ENCODE data around the gene RETN.

RETN gene

DNA sequence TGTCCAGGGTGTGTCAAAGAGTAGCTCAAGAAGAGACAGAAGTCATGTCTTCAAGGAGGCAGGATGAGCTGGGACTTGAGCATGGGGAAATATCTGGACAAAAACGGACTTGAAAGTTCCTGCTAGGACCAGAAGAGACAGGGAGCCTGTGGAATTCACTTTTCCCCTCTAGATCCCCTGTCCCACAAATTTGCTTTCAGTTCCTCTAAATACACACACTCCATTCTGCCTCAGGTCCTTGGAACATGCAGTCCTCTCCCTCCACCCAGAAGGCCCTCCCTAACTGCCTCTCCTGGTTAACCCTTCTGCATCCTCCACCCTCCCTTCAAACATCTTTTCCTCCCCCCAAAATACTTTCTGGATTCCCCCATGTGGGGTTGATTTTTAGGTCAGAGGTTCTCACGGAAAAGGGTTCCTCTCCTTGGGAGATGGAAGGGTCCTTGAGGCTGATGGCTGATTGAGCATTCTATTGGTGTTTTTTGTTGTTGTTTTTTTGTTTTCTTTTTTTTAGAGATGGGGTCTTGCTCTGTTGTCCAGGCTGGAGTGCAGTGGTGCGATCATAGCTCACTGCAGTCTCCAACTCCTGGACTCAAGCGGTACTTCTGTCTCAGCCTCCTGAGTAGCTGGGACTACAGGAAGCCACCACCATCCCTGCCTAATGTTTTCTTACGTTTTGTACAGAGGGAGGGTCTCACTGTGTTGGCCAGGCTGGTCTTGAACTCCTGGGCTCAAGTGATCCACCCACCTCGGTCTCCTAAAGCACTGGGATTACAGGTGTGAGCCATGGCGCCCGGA is 6.9 kb upstream of the RETN start:
- no peak for DNase-seq

GRCh38 chr19:7662657-7663056 is 6.2 kb upstream of the RETN start:
- DNase-seq, result no peak

- DNase-seq, result no peak
Measured at GRCh38 chr19:7663706-7664105, 5.1 kb upstream of the RETN start.

DNA sequence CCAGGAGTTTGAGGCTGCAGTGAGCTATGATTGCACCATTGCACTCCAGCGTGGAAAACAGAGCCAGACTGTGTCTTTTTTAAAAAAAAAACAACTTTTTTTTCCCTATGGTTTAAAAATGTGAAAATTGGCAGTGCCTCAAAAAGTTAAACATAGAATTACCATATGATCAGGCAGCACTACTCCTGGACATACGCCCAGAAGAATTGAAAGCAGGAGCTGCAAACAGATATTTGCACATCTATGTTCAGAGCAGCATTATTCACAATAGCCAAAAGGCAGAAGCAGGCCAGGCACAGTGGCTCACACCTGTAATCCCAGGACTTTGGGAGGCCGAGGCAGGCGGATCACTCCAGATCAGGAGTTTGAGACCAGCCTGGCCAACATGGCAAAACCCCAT is 3.8 kb upstream of the RETN start:
- DNase-seq, result no peak

DNA sequence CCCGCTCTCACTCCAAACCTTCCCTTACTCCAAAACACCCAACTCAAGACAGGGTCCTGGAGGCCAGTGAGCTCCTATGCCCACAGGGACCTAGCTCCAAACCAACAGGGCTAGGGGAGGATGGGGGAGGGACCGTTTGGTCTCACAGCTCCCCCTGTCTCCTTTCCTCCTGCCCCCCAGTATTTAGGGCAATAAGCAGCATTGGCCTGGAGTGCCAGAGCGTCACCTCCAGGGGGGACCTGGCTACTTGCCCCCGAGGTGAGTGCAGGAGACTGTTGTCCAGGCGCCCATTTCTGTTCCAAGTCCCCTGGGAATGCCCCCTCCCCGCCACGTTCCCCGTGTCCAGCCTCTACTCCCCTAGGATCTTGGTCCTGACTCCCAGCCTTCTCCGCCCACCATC is 792 bp downstream of the RETN start:
- DNase-seq, result no peak

DNA sequence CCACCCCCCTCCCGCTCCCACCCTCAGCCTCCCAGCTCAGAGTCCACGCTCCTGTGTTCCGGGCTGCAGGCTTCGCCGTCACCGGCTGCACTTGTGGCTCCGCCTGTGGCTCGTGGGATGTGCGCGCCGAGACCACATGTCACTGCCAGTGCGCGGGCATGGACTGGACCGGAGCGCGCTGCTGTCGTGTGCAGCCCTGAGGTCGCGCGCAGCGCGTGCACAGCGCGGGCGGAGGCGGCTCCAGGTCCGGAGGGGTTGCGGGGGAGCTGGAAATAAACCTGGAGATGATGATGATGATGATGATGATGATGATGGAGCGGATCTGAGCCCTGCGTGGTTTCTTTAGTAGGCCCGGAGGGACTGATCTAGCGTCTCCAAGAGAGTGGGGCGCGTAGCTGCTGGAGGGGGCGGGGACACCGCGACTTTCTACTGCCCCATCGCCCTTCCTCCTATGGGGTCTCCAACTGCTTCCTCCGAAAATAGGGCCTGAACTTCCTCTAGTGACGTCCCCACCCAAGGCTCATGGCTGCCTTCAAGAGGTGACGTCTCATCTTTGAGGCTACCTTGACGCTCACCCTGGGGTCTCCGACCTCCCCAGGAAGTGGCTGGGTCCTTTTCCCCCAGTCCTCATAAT is 1.4 kb downstream of the RETN start:
- DNase-seq, result no peak

- DNase-seq, result no peak
Measured at GRCh38 chr19:7670790-7671189, 1.9 kb downstream of the RETN start.

GRCh38 chr19:7672522-7672921 is 3.7 kb downstream of the RETN start:
- DNase-seq, result no peak

DNA sequence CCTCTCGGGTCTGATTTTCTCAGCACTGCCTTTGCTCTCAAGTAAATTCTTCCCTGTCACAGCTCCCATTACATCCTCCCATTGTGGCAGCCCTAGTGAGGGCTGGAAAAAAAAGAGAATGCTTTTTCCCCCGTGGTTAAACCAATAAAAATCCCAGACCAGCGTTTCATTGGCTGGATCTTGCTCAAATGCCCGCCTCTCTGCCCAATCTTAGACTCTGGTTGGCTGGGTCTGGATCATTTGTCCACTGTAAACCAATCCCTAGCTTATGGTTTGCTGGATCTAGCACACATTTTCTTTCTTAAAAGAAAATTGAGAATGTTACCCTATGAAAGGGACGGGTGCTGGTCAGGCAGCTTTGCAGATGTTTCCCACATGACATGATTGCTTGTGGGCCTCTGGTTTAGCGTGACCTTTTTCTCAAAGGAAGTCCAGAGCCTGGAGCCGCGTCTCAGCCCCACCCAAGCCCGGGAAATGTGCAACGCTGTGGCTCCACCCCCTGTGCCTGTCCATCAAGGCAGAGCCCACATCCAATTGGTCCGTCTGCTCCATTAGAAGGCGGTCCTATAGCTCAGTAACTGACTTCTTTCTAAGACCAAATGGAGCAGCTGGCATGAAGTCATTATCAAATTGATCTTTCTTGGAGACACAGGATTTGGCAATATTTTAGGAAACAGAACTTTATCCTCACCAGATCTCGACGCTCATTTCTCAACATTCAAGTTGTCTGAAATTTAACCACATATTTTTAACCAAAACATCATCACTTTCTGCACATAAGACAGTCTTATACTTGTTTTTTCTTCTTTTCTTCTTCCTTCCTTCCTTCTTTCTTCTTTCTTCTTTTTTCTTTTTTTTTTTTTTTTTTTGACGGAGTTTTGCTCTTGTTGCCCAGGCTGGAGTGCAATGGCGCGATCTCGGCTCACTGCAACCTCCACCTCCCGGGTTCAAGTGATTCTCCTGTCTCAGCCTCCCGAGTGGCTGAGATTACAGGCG is 5.5 kb downstream of the RETN start:
- DNase-seq, result peak in 1 of 2 donors; percentile 25

DNA sequence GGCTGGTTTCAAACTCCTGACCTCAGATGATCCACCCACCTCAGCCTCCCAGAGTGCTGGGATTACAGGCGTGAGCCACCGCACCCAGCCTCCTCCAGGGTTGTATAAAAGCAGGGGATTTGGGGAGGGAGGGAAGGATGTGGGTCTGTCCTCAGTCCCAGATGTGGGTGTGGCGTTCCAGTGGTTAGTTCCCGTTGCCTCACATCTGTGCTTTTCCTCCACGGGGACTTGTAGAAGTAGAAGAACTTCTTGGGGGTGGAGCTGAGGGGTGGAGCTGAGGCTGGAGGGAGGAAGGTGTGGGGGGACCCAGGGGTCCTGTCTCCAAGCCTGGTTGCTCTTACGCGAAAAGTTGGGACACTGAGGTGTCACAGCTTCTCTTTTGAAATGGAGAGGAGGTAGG is 7.5 kb downstream of the RETN start:
- DNase-seq, result no peak

GRCh38 chr19:7676854-7677253 is 8.0 kb downstream of the RETN start, which contains the start of gene MCEMP1:
MCEMP1 (plus strand) TSS chr19:7677090; CDS start chr19:7677121, 31 bp downstream.
- DNase-seq, result no peak

- DNase-seq, result no peak
Measured at GRCh38 chr19:7677669-7678311, 8.9 kb downstream of the RETN start.

DNA sequence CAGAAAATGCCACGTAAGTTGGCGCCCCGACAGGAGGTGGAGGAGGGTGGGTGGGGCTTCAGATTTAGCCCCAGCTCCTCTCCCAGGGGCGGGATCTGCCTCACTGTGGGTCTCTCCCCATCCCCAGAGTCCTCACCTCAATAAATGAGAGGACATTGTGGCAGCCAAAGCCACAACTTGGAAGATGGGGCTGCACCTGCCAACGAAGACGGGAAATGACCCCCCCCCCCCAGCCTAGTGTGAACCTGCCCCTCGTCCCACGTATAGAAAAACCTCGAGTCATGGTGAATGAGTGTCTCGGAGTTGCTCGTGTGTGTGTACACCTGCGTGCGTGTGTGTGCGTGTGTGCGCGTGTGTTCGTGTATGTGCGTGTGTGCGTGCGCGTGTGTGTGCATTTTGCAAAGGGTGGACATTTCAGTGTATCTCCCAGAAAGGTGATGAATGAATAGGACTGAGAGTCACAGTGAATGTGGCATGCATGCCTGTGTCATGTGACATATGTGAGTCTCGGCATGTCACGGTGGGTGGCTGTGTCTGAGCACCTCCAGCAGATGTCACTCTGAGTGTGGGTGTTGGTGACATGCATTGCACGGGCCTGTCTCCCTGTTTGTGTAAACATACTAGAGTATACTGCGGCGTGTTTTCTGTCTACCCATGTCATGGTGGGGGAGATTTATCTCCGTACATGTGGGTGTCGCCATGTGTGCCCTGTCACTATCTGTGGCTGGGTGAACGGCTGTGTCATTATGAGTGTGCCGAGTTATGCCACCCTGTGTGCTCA is 10.3 kb downstream of the RETN start:
- peak; percentile 45 to 46 for DNase-seq

DNA sequence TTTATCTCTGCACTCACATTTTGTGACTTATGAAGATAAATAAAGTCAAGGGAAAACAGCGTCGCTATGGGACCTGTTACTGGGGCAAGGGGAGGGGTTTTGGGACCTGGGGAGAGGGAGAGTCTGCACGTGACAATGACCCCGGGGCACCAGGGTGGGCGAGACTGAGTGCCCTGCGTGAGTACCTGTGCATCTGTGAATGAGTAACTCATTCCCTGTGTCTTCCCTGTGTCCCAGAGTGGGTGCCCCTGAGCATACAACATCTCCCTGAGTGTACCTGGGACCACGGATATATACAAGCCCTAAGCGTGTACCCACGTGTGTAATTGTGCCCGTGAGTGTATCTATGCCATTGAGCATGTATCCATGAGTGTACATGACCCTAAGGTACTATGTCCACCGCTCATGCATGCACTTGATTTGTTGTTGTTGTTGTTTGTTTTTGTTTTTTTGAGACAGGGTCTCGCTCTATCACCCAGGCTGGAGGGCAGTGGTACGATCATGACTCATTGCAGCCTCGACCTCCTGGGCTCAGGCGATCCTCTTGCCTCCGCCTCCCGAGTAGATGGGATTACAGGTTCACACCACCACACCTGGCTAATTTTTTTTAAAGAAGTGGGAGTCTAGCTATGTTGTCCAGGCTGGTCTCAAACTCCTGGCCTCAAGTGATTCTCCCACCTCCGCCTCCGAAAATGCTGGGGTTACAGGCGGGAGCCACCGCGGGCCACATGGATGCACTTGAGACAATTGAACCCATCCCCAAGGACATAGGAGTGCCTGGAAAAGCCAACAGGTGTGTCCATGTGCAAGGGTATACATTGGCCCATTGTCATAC is 11.1 kb downstream of the RETN start:
- DNase-seq, result no peak

DNA sequence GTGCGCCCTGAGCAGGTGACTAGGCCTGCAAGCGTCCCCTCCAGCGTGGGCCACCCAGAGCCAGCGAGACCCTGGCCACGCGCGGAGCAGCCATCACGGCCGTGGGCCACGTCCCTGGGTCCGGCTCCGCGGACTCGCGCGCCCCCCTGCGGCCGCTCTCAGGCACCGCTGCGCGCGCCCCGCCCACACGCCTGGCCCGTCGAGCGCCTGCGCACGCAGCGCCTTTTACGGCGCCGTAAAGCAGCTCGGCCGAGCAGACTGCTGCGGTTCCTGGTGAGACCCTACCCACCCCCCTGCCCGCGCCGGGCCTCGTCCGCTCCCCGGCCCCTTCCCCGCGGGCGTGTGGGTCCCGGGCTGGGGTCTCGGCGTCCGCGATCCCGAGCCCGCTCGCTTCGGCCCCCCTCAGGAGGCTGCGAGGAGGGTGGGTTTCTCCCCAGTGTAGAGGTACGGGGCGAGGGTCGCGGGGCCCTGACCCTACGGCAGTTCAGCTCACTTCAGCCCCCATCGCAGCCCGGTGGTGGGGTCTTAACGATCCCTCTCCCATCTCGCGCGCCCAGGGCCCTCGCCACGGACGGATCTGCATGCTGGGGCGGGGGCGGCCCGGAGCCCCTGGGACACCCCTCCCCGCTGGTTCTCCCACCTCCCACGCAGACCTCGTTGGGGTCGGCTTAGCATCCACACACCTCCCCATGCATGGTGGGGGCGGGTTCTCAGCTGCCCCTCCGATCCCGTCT is 11.9 kb downstream of the RETN start, which contains the start of gene TRAPPC5:
Gene TRAPPC5 (plus strand): TSS at position 228 of the 734 bp plus-strand sequence. CDS start 1,421 bp downstream, outside the sequence.
- DNase-seq, result peak; percentile 88 to 90

DNA sequence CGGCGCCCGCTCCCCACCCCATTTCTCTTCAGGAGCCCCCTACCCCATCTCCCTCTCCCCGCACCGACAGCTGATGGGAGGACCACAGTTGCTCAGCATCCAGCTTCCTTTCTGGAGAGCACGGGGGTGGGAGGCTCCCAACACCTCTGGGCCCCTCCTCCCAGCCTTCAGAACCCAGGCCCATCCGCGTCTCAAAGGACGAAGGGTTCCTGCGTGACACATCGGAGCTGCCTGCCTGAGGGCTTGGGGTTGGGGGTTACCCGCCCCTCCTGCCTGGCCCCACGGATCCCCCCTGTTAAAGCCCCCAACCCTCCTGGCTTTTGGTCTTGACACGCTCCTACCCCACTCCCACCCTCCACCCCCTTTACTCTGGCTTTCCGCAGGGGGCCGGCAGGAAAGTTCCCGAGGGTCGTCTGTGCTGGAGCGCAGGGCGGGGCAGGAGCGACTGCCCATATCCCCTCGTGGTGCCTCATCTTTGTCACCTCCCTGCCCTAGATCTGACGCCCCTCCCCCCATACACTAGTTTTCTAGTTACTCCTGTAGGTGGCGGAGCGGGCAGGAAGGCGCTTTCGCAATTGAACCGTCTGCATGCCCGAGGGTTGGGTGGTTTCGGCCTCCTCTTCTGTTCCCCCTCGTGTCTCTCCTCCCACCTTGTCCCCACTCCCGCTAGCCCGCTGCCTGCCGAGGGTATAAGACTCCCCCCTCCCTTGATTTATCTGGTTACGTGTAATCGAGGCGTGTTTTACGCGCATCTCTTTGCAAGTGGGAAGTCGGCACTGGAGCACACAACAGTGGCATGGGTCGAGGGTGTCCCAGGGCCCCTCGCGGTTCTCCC is 12.7 kb downstream of the RETN start:
- DNase-seq, result peak; percentile 83 to 88

- no peak for DNase-seq
Measured at GRCh38 chr19:7682175-7682855, 13.5 kb downstream of the RETN start.

Measured in stimulated activated CD4-positive, alpha-beta T cell treated with anti-CD3 and anti-CD28 coated beads, Interleukin-2, amount 100 ng/mL, for 48 hours (primary cell).